ENCODE data around the gene ASIC1.
"Not testable (repeated sequence)": the region's sequence is repeated elsewhere in the genome, so short reads cannot be mapped to it uniquely, and the experiment has no call there.

The ASIC1 gene

GRCh38 chr12:50025187-50026059 is 32.0 kb upstream of the ASIC1 start, which contains the start of gene RACGAP1:
Gene RACGAP1 (minus strand): TSS chr12:50025494. CDS start chr12:50016715, 8,779 bp downstream.
- H3K4me3 Mint-ChIP-seq: peak within 1 kb of the TSS; percentile 88 to 95
- peak within 1 kb of the TSS; percentile 57 to 91 for H3K27ac Mint-ChIP-seq
- DNase-seq (peak; percentile 95 to 97 (median 96)), ATAC-seq (replicated peaks) (peak; percentile 97)
- H3K9me3 Mint-ChIP-seq: peaks cover 3 to 6% of the 10 kb centered on the region in 2 donors
- H3K27me3 Mint-ChIP-seq: peaks cover 0 to 12% of the 10 kb centered on the region in 2 donors
- H3K4me1 Mint-ChIP-seq (ENCODE audit: low read depth in 2 of 2): peaks cover 13 to 21% of the 10 kb centered on the region in 2 donors
- H3K36me3 Mint-ChIP-seq (ENCODE audit: insufficient read depth): peaks cover 2% of the 10 kb centered on the region

GRCh38 chr12:50026691-50027090 is 30.7 kb upstream of the ASIC1 start:
- ATAC-seq (replicated peaks) (no peak), DNase-seq (no peak)
- peaks cover 5 to 19% of the 10 kb centered on the region in 2 donors for H3K27me3 Mint-ChIP-seq
- H3K4me3 Mint-ChIP-seq: no peak overlapping the region
- H3K27ac Mint-ChIP-seq: no peak overlapping the region
- peaks cover 3 to 6% of the 10 kb centered on the region in 2 donors for H3K9me3 Mint-ChIP-seq
- peaks cover 2% of the 10 kb centered on the region for H3K36me3 Mint-ChIP-seq (ENCODE audit: insufficient read depth)
- H3K4me1 Mint-ChIP-seq (ENCODE audit: low read depth in 2 of 2): peaks cover 13 to 21% of the 10 kb centered on the region in 2 donors

- not testable (repeated sequence) for H3K9me3 Mint-ChIP-seq; H3K27ac Mint-ChIP-seq; H3K4me1 Mint-ChIP-seq (ENCODE audit: low read depth in 2 of 2); DNase-seq; H3K4me3 Mint-ChIP-seq; ATAC-seq (replicated peaks); H3K36me3 Mint-ChIP-seq (ENCODE audit: insufficient read depth)
- peaks cover 6 to 50% of the 10 kb centered on the region in 2 donors for H3K27me3 Mint-ChIP-seq
Measured at GRCh38 chr12:50030449-50030848, 26.9 kb upstream of the ASIC1 start.

- Mint-ChIP-seq H3K9me3 (no peaks in the 10 kb centered on the region), H3K4me1 (ENCODE audit: low read depth in 2 of 2) (peaks cover 0 to 2% of the 10 kb centered on the region in 2 donors), H3K4me3 (no peak overlapping the region), H3K27me3 (peaks cover 16 to 61% of the 10 kb centered on the region in 2 donors), H3K27ac (no peak overlapping the region), H3K36me3 (ENCODE audit: insufficient read depth) (peaks cover 5% of the 10 kb centered on the region)
- no peak for DNase-seq
- ATAC-seq (replicated peaks): no peak
Measured at GRCh38 chr12:50032515-50032853, 24.9 kb upstream of the ASIC1 start.

GRCh38 chr12:50032854-50033581 is 24.4 kb upstream of the ASIC1 start:
- peaks cover 16 to 56% of the 10 kb centered on the region in 2 donors for H3K27me3 Mint-ChIP-seq
- ATAC-seq (replicated peaks) (no peak), DNase-seq (no peak)

GRCh38 chr12:50038336-50038735 is 19.1 kb upstream of the ASIC1 start:
- H3K27ac Mint-ChIP-seq: no peak overlapping the region
- H3K27me3 Mint-ChIP-seq: peaks cover 10 to 30% of the 10 kb centered on the region in 2 donors

More at GRCh38 chr12:50032854-50033581, 24.4 kb upstream of the ASIC1 start:
- no peaks in the 10 kb centered on the region for H3K9me3 Mint-ChIP-seq
- peaks cover 0 to 2% of the 10 kb centered on the region in 2 donors for H3K4me1 Mint-ChIP-seq (ENCODE audit: low read depth in 2 of 2)
- H3K27ac Mint-ChIP-seq: no peak overlapping the region
- no peak overlapping the region for H3K4me3 Mint-ChIP-seq
- peaks cover 5% of the 10 kb centered on the region for H3K36me3 Mint-ChIP-seq (ENCODE audit: insufficient read depth)

GRCh38 chr12:50039151-50039835 is 18.1 kb upstream of the ASIC1 start:
- Mint-ChIP-seq H3K4me3 (no peak overlapping the region), H3K27me3 (peaks cover 10 to 26% of the 10 kb centered on the region in 2 donors), H3K9me3 (no peaks in the 10 kb centered on the region), H3K27ac (peak overlapping the region in 1 of 2 donors; percentile 79), H3K36me3 (ENCODE audit: insufficient read depth) (peaks cover 5% of the 10 kb centered on the region), H3K4me1 (ENCODE audit: low read depth in 2 of 2) (no peaks in the 10 kb centered on the region)
- DNase-seq: peak; percentile 74 to 80 (median 78)
- peak; percentile 82 for ATAC-seq (replicated peaks)

More at GRCh38 chr12:50038336-50038735, 19.1 kb upstream of the ASIC1 start:
- Mint-ChIP-seq H3K9me3 (no peaks in the 10 kb centered on the region), H3K36me3 (ENCODE audit: insufficient read depth) (peaks cover 5% of the 10 kb centered on the region), H3K4me1 (ENCODE audit: low read depth in 2 of 2) (no peaks in the 10 kb centered on the region), H3K4me3 (no peak overlapping the region)
- ATAC-seq (replicated peaks) (no peak), DNase-seq (no peak)

GRCh38 chr12:50040657-50041056 is 16.7 kb upstream of the ASIC1 start:
- ATAC-seq (replicated peaks) (no peak), DNase-seq (no peak)
- no peak overlapping the region for H3K27ac Mint-ChIP-seq
- H3K4me1 Mint-ChIP-seq (ENCODE audit: low read depth in 2 of 2): no peaks in the 10 kb centered on the region
- peaks cover 10 to 13% of the 10 kb centered on the region in 2 donors for H3K27me3 Mint-ChIP-seq
- H3K36me3 Mint-ChIP-seq (ENCODE audit: insufficient read depth): no peaks in the 10 kb centered on the region
- H3K4me3 Mint-ChIP-seq: no peak overlapping the region
- no peaks in the 10 kb centered on the region for H3K9me3 Mint-ChIP-seq

- peaks cover 5 to 7% of the 10 kb centered on the region in 2 donors for H3K27me3 Mint-ChIP-seq
- no peak overlapping the region for H3K27ac Mint-ChIP-seq
- DNase-seq (no peak), ATAC-seq (replicated peaks) (no peak)
- no peaks in the 10 kb centered on the region for H3K4me1 Mint-ChIP-seq (ENCODE audit: low read depth in 2 of 2)
- no peaks in the 10 kb centered on the region for H3K36me3 Mint-ChIP-seq (ENCODE audit: insufficient read depth)
- no peaks in the 10 kb centered on the region for H3K9me3 Mint-ChIP-seq
- no peak overlapping the region for H3K4me3 Mint-ChIP-seq
Measured at GRCh38 chr12:50041062-50041860, 16.1 kb upstream of the ASIC1 start.

- DNase-seq (no peak), ATAC-seq (replicated peaks) (no peak)
- Mint-ChIP-seq H3K27me3 (no peaks in the 10 kb centered on the region), H3K36me3 (ENCODE audit: insufficient read depth) (no peaks in the 10 kb centered on the region), H3K9me3 (no peaks in the 10 kb centered on the region), H3K4me3 (no peak overlapping the region), H3K4me1 (ENCODE audit: low read depth in 2 of 2) (no peaks in the 10 kb centered on the region), H3K27ac (no peak overlapping the region)
Measured at GRCh38 chr12:50041962-50042361, 15.4 kb upstream of the ASIC1 start.

GRCh38 chr12:50042693-50043092 is 14.7 kb upstream of the ASIC1 start:
- no peak overlapping the region for H3K27ac Mint-ChIP-seq
- ATAC-seq (replicated peaks) (no peak), DNase-seq (no peak)
- H3K4me3 Mint-ChIP-seq: no peak overlapping the region
- no peaks in the 10 kb centered on the region for H3K9me3 Mint-ChIP-seq
- H3K27me3 Mint-ChIP-seq: peaks cover 0 to 7% of the 10 kb centered on the region in 2 donors
- H3K36me3 Mint-ChIP-seq (ENCODE audit: insufficient read depth): no peaks in the 10 kb centered on the region
- no peaks in the 10 kb centered on the region for H3K4me1 Mint-ChIP-seq (ENCODE audit: low read depth in 2 of 2)

- Mint-ChIP-seq H3K36me3 (ENCODE audit: insufficient read depth) (no peaks in the 10 kb centered on the region), H3K27me3 (peaks cover 0 to 8% of the 10 kb centered on the region in 2 donors), H3K9me3 (no peaks in the 10 kb centered on the region), H3K27ac (no peak overlapping the region), H3K4me1 (ENCODE audit: low read depth in 2 of 2) (no peaks in the 10 kb centered on the region), H3K4me3 (no peak overlapping the region)
- no peak for DNase-seq
- ATAC-seq (replicated peaks): no peak
Measured at GRCh38 chr12:50043308-50043707, 14.1 kb upstream of the ASIC1 start.
